ENCODE results near the gene TMEM30A.

The TMEM30A gene

DNA sequence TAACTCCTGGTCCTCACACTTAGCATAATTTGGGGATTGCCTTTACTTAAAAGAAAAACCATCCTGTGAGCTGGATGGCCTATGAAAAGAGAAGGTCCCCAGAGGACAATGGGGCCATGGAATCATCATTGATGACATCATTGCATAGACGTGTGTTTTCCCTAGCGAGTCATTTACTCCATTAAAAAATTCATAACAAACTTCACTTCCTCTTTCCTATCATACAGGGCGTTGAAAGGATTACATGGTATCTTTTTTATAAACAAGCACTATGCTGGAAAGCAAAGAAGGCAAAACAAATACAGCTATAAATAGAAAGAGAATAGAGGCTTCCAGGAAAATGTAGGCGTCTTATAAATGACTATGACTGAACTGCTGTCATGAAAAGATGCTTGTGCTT, 67.4 kb downstream of the TMEM30A start (continued):
- TF ChIP-seq SCRT2 (tag by site-specific recombination; IDR thresholded peaks at IDR 0.05), result no peak

DNA sequence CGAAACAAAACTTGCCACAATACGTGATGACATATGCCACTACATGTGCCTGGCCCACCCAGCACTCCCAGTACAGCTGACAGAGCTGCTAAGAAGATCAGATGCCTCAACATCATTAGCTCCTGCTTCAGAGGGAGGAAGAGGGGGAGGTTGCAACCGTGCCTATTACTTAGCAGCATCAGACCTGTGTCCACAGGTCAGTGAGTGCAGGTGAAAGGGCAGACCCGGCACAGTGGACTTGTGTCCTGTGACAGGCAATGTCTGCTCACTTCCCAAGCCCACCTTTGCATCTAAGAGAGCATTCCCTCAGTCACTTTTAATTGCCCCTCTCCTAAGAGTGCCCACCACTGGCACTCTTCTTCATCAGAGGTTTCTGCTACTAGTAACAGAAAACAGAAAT, 69.3 kb downstream of the TMEM30A start:
- Histone ChIP-seq H3K4me1 (ENCODE audit: control insufficient read depth, insufficient read depth, low read length) (peaks cover 8% of the 10 kb centered on the region; the same call in 1 of the 2 replicates), H3K4me3 (ENCODE audit: low read depth, low read length) (no peak overlapping the region), H3K9me3 (ENCODE audit: control insufficient read depth, insufficient read depth, low read depth, low read length) (no peaks in the 10 kb centered on the region), H3K36me3 (ENCODE audit: control insufficient read depth in 2 of 2, insufficient read depth in 1 of 2, low read length in 2 of 2) (no peaks in the 10 kb centered on the region), H3K27ac (ENCODE audit: extremely low read depth, low read depth, low read length) (no peak overlapping the region)
- CTCF ChIA-PET, result interaction anchor here (0.7 to 0.9 kb wide), 3 partner anchors 8 to 28 kb away, joined by 3 to 8 read pairs (median 4); partner anchors contain the start of gene COX7A2
- TF ChIP-seq ZNF10 (tag by site-specific recombination; IDR thresholded peaks at IDR 0.05), result no peak
- no peak for TF ChIP-seq MZF1 (tag by site-specific recombination; IDR thresholded peaks at IDR 0.05; ENCODE audit: borderline replicate concordance)
- no peak for TF ChIP-seq ZNF423 (tag by site-specific recombination; IDR thresholded peaks at IDR 0.05)
- TF ChIP-seq, protein P1, sequence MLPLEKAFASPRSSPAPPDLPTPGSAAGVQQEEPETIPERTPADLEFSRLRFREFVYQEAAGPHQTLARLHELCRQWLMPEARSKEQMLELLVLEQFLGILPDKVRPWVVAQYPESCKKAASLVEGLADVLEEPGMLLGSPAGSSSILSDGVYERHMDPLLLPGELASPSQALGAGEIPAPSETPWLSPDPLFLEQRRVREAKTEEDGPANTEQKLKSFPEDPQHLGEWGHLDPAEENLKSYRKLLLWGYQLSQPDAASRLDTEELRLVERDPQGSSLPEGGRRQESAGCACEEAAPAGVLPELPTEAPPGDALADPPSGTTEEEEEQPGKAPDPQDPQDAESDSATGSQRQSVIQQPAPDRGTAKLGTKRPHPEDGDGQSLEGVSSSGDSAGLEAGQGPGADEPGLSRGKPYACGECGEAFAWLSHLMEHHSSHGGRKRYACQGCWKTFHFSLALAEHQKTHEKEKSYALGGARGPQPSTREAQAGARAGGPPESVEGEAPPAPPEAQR (tag by site-specific recombination; IDR thresholded peaks at IDR 0.05), result no peak
- TF ChIP-seq YY2 (tag by site-specific recombination; IDR thresholded peaks at IDR 0.05), result no peak
- no peak for TF ChIP-seq KLF7 (tag by site-specific recombination; IDR thresholded peaks at IDR 0.05; ENCODE audit: borderline replicate concordance)
- TF ChIP-seq ZSCAN4 (tag by site-specific recombination; IDR thresholded peaks at IDR 0.05), result no peak
- TF ChIP-seq ZNF701 (tag by site-specific recombination; IDR thresholded peaks at IDR 0.05), result no peak
- no peak for TF ChIP-seq KLF10 (tag by site-specific recombination; IDR thresholded peaks at IDR 0.05)
- no peak for TF ChIP-seq ZNF658 (tag by site-specific recombination; IDR thresholded peaks at IDR 0.05)
- TF ChIP-seq ZBTB49 (tag by site-specific recombination; IDR thresholded peaks at IDR 0.05; ENCODE audit: low read depth), result no peak
- no peak for TF ChIP-seq ZNF514 (tag by site-specific recombination; IDR thresholded peaks at IDR 0.05)
- TF ChIP-seq ZNF221 (tag by site-specific recombination; IDR thresholded peaks at IDR 0.05; ENCODE audit: borderline replicate concordance), result no peak
- no peak for TF ChIP-seq ELK4 (IDR thresholded peaks at IDR 0.05; ENCODE audit: borderline replicate concordance, low read depth, low read length)
- TF ChIP-seq ZNF394 (tag by site-specific recombination; IDR thresholded peaks at IDR 0.05; ENCODE audit: borderline replicate concordance), result no peak
- no peak for TF ChIP-seq ZNF292 (tag by site-specific recombination; IDR thresholded peaks at IDR 0.05; ENCODE audit: borderline replicate concordance, low read depth)
- no peak for TF ChIP-seq ZNF23 (tag by site-specific recombination; IDR thresholded peaks at IDR 0.05; ENCODE audit: borderline replicate concordance)
- POLR2A ChIA-PET, result no interaction called here

- ChIA-PET CTCF (interaction anchor here (0.6 to 1.2 kb wide), 9 partner anchors 13 to 1620 kb away, joined by 3 to 7 read pairs (median 3); no protein-coding TSS in a partner anchor), POLR2A (interaction anchor here (1.2 kb wide), 1 partner anchor 30 kb away, joined by 3 read pairs; the partner anchor contains the start of gene COX7A2)
- TF ChIP-seq ZNF433 (tag by site-specific recombination; IDR thresholded peaks at IDR 0.05; ENCODE audit: low read depth), result no peak
- no peak for TF ChIP-seq ZNF561 (tag by site-specific recombination; IDR thresholded peaks at IDR 0.05; ENCODE audit: borderline replicate concordance)
- TF ChIP-seq ZNF221 (tag by site-specific recombination; IDR thresholded peaks at IDR 0.05; ENCODE audit: borderline replicate concordance), result no peak
- TF ChIP-seq ZNF558 (tag by site-specific recombination; IDR thresholded peaks at IDR 0.05), result no peak
- no peak for TF ChIP-seq ZSCAN5A (tag by site-specific recombination; IDR thresholded peaks at IDR 0.05)
- no peak for TF ChIP-seq ZNF529 (tag by site-specific recombination; IDR thresholded peaks at IDR 0.05; ENCODE audit: insufficient replicate concordance)
- no peak for TF ChIP-seq OSR2 (tag by site-specific recombination; IDR thresholded peaks at IDR 0.05)
- TF ChIP-seq ZNF664 (tag by site-specific recombination; IDR thresholded peaks at IDR 0.05), result no peak
- TF ChIP-seq YY2 (tag by site-specific recombination; IDR thresholded peaks at IDR 0.05), result no peak
- no peak for TF ChIP-seq ZNF677 (tag by site-specific recombination; IDR thresholded peaks at IDR 0.05)
- TF ChIP-seq ZNF610 (tag by site-specific recombination; IDR thresholded peaks at IDR 0.05; ENCODE audit: borderline replicate concordance), result no peak
Observed at GRCh38 chr6:75213732-75214131, 70.9 kb downstream of the TMEM30A start.

More at GRCh38 chr6:75213732-75214131, 70.9 kb downstream of the TMEM30A start:
- H3K4me1 ChIP-seq (ENCODE audit: control insufficient read depth, insufficient read depth, low read length), result peaks cover 8% of the 10 kb centered on the region; the same call in 1 of the 2 replicates
- no peak overlapping the region for H3K27ac ChIP-seq (ENCODE audit: extremely low read depth, low read depth, low read length)
- no peak overlapping the region for H3K4me3 ChIP-seq (ENCODE audit: low read depth, low read length)
- no peaks in the 10 kb centered on the region for H3K36me3 ChIP-seq (ENCODE audit: control insufficient read depth in 2 of 2, insufficient read depth in 1 of 2, low read length in 2 of 2)
- H3K9me3 ChIP-seq (ENCODE audit: control insufficient read depth, insufficient read depth, low read depth, low read length), result no peaks in the 10 kb centered on the region

Data from HEK293 (cell line).